ENCODE measurements around the gene GRB10.
A peak's percentile ranks its signal among the peaks of the same experiment; 100 is the strongest.
"Not testable (repeated sequence)": the region's sequence is repeated elsewhere in the genome, so short reads cannot be mapped to it uniquely, and the experiment has no call there.

GRB10 gene

DNA sequence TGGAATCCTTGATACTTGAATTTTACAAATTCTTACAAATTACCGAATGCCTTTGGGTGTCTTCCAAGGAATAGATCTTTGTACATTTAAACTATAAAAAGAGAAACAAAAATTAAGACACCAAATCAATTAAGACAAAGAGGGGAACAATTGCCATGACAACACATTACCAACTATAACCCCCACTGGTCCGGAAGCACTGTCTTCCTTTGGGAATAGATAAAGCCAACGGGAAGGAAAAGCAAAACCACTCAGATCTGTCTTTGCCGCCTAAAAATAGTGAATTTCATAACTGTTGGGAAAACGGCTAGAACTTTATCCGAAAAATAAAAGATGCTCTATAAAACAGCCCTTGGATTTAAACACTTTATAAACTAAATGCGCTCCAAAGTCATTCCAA lies 37.4 kb downstream of the GRB10 start:
- DNase-seq (ENCODE audit: low read depth, low spot score) = no peak

DNA sequence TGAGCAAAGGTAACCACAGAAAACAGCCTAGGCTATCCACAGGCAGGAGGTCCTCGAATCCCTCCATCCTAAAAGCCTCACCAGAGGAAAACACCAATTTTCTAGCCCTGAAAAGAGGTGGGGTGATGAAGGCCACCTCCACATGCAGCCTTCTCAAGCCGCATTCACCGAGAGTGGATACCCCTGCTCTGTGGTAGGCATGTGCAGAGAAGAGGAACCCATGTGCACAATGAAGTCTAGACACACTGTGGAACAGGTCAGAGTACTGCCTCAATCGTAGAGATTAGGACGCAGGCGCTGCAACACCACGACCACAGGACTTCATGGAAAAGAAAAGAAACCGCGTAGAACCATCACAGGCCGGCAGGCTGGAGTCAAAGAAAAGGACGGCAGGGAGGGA lies 38.8 kb downstream of the GRB10 start:
- no peak for DNase-seq (ENCODE audit: low read depth, low spot score)

DNA sequence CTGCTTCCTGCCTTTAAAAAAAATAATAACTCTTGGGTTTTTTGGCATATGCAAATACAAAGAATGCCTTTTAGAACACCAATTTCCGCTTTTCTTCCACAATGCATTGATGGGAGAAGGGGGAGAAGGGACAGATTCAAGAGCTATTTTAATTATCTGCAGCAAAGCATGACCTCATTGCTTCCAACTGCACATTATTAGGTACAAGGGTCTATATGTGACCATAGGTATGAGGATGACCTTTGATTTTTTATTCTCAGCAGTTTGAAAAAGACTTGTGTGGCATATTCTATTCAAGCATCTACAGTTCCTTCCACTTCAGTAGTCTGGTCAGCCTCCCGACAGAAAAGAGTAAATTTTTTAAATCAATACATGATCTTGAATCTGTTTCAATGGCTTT lies 39.7 kb downstream of the GRB10 start:
- no peak for DNase-seq (ENCODE audit: low read depth, low spot score)

DNA sequence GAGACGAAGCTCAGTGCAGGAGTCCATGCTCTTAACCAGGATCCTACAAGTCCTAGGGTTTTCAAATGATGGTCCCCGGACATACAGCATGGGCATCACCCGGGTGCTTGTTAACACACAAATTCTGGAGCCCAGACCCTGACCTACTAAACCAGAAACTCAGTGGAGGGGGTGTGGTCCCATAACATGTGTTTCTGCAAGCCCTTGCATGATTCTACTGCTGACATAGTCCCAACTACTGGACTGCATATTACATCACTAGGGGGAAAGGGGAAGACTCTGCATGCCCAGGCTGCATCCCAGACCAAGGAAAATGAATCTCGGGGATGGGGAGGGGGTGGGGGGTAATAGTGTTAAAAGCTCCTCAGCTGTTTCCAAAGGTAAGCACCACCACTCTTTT lies 40.3 kb downstream of the GRB10 start:
- no peak for DNase-seq (ENCODE audit: low read depth, low spot score)

GRCh38 chr7:50739744-50740435 lies 42.8 kb downstream of the GRB10 start:
- no peak for DNase-seq (ENCODE audit: low read depth, low spot score)

DNA sequence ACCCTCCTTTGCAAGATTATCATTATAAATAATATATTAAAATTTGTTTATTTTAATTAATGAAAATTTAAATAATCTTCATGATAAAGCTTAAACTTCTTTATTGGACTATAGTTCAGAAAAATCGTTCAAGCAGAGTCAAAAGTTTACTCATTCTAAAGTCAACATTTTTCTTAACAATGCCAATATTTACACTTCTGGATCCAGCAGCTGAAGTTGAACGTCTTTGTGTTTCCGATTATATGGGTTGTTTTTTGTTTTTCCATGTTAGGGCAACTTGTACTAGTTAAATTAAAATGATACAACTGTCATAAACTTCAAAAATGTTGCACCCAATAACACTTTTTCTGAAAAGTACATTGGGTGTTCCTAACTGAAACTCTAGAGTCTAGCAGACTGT lies 43.8 kb downstream of the GRB10 start:
- DNase-seq (ENCODE audit: low read depth, low spot score) = no peak

- not testable (repeated sequence) for DNase-seq (ENCODE audit: low read depth, low spot score)
These were observed 46.9 kb downstream of the GRB10 start for GRCh38 chr7:50735836-50736235.

DNA sequence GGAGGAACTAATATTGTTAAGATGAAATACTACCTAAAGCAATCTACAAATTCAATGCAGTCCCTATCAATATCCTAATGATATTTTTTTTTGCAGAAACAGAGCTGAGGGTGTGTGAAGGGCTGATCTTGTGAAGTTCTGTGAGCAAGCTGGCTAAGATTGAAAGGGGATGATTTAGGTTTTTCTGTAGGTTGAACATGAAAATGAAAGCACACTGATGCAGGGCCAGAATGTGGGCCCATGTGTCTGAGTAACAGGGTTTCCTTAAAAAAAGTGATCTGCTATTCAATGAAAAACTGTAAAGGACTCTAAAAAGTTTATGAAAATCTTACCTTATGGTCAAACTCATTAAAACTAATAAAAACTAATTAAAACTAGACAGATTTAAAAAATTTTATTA lies 47.4 kb downstream of the GRB10 start:
- DNase-seq (ENCODE audit: low read depth, low spot score) = no peak

DNA sequence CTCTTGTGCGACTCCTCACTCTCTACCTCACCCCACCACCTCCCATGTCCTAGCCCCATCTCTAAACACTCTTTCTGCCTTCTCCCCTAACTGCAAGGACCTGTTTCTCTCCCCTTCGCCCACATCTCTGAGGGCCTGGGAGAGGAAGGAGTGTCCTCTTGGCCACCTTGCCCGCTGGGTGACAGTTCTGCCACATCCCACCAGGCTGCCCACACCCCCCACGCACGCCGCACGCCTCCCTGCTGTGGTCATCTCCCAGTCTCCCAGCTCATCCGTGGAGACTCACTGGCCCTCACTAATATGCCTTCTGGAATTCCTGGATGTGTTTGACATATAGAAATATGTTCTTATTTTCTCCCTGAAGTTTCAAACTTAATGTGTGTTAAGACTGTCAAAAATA lies 48.5 kb downstream of the GRB10 start:
- DNase-seq (ENCODE audit: low read depth, low spot score) = no peak

- DNase-seq (ENCODE audit: low read depth, low spot score) = no peak
These were observed 49.1 kb downstream of the GRB10 start for GRCh38 chr7:50733552-50733951.

DNA sequence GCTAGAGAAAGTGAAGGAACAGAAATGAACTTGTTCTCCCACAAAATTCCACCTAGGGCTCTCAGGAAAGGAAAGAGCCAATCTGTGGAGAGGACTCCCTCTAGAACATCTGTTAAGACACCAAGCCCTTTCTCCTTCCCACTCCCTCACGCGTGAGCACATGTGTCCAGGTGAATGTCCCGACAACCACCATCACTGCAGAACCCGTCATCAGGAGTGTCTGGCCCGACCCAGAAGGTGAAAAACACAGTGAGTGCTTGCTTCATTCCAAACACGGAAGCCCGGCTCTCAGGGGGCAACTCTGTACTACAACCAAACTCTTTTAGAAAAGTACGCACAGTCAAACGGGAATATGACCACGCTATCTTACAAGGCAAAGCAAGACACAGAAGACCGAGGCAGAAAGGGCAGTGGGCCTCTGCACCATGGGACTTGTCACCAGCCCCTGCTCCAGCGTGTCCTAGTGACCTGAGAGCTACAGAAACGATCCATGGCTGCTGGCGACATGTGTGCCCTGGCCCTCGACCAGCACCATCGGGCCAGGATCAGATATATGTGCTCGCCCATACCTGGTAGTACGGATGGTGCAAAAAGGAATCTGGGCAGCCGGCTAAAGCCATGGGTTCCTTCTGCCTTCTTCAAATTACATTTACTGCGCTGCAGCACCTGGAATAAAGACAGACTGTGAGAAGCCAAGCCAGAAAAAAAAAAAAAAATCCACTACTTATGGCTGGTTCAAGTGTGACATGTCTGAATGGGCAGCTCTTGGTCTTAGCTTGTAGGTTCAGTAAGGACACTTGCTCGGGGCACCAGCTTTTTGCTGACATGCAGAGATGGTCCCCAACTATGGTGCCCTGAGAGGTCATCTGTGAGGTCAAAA lies 50.8 kb downstream of the GRB10 start:
- DNase-seq (ENCODE audit: low read depth, low spot score) = no peak

GRCh38 chr7:50730446-50731400 lies 52.0 kb downstream of the GRB10 start:
- no peak for DNase-seq (ENCODE audit: low read depth, low spot score)

GRCh38 chr7:50729962-50730361 lies 52.7 kb downstream of the GRB10 start:
- DNase-seq (ENCODE audit: low read depth, low spot score) = no peak

DNA sequence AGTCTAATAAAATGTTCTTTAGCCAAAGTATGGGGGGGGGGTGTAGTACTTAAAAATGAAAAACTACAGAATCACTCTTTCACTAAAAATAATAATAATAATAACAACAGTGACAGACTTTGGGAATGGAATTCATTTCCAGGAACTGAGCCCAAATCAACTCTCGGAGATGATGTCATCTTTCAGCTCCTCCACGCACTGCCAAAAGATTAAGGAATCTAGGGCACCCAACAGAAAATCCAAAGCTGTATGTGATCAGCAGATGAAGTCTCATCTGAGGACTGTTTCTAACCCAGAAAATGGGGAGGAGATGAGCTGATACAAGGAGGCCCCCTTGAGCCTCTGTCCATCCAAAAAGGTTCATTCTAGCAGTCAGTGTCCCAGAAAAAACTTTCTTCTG lies 54.5 kb downstream of the GRB10 start:
- DNase-seq (ENCODE audit: low read depth, low spot score) = no peak

DNA sequence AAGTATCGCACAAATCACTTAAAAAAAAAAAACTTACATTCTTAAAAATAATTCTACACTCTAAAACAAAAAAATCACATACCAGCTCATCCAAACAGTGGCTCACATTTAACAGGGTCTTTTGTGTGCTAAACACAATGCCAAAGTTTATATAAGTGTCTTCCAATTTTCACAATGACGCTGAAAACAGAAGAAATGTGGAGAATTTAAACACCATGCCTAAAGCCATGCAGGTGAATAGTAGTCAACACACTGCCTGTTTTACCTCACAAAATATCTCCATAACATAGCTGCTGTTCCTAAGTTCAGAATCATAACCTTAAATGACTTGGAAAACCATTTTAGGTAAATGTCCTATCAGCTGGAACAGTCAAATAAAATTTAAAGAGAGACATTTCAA lies 55.0 kb downstream of the GRB10 start:
- DNase-seq (ENCODE audit: low read depth, low spot score) = no peak

GRCh38 chr7:50727072-50727471 lies 55.6 kb downstream of the GRB10 start:
- DNase-seq (ENCODE audit: low read depth, low spot score) = peak; percentile 30

GRCh38 chr7:50725774-50726173 lies 56.9 kb downstream of the GRB10 start:
- DNase-seq (ENCODE audit: low read depth, low spot score) = no peak

- DNase-seq (ENCODE audit: low read depth, low spot score) = peak; percentile 23
These were observed 57.9 kb downstream of the GRB10 start for GRCh38 chr7:50724526-50725520.

- no peak for DNase-seq (ENCODE audit: low read depth, low spot score)
These were observed 58.8 kb downstream of the GRB10 start for GRCh38 chr7:50723888-50724287.

GRCh38 chr7:50723173-50723572 lies 59.5 kb downstream of the GRB10 start:
- DNase-seq (ENCODE audit: low read depth, low spot score) = no peak

All from iPS DF 19.7 (cell line).